ENCODE data around the gene MRPL11. TPM values are rescaled to one million over a fixed set of nuclear protein-coding genes. Genes with fewer than 3 reads are reported as not detected.

MRPL11 gene
- total and polyA plus RNA-seq, 10 of the 15 experiments (the other 5 are each of a cell fraction or from before 2014, with no cell fraction given), result 43.5 to 248 (median 109) TPM

GRCh38 chr11:66459138-66459778, 20.6 kb upstream of the MRPL11 start:
- ATAC-seq (peak; percentile 80), DNase-seq (ENCODE audit: low read depth, low spot score) (peak; percentile 70), FAIRE-seq (no peak)
- Histone ChIP-seq H3K4me3 (no peak overlapping the region; the same call in 1 of the 2 replicates), H2AFZ (ENCODE audit: control insufficient read depth, low read depth, low read length) (no peak overlapping the region), H3K27me3 (replicated peaks in 1 of 2; ENCODE audit: control insufficient read depth in 2 of 2, insufficient read depth in 2 of 2, low read length in 1 of 2) (no peaks in the 10 kb centered on the region), H3K4me1 (ENCODE audit: control insufficient read depth, insufficient read depth, low read length) (peaks cover 15% of the 10 kb centered on the region), H3K9me3 (replicated peaks; ENCODE audit: control insufficient read depth, insufficient read depth, low read length) (no peaks in the 10 kb centered on the region; the same call in 1 of the 3 replicates), H3K27ac (ENCODE audit: control insufficient read depth, insufficient read depth) (peak overlapping the region; percentile 62), H3K9ac (ENCODE audit: control insufficient read depth, insufficient read depth, low read length) (no peak overlapping the region; the same call in 1 of the 2 replicates), H3K79me2 (ENCODE audit: control insufficient read depth, insufficient read depth, low read length) (no peaks in the 10 kb centered on the region), H4K20me1 (ENCODE audit: control insufficient read depth, insufficient read depth) (no peaks in the 10 kb centered on the region), H3K36me3 (ENCODE audit: control insufficient read depth in 2 of 2, insufficient read depth in 2 of 2, low read length in 1 of 2) (no peaks in the 10 kb centered on the region), H3K4me2 (ENCODE audit: control insufficient read depth, insufficient read depth) (peak overlapping the region; percentile 60)
- intact Hi-C loops (cut with micrococcal nuclease; ENCODE audit: unreplicated experiment), result no loop called here
- POLR2A ChIA-PET, result no interaction called here
- RAD21 ChIA-PET (ENCODE audit: unreplicated experiment), result interaction anchor here (0.7 to 1.7 kb wide), 4 partner anchors 18 to 70 kb away, joined by 3 to 4 read pairs (median 3); partner anchors contain the start of genes DPP3 and MRPL11
- SMC1A ChIA-PET (ENCODE audit: uncharacterized antibody, unreplicated experiment), result interaction anchor here (0.7 to 2.0 kb wide), 5 partner anchors 20 to 50 kb away, joined by 3 to 8 read pairs (median 4); partner anchors contain the start of genes MRPL11 and NPAS4
- no TSS peak for BruUV-seq (replicated peaks)
- in situ Hi-C loops (cut with MboI), result no loop called here
- WGBS (ENCODE audit: insufficient coverage, insufficient replicate concordance, low lambda C conversion rate, missing lambda C conversion rate), result 10% methylated on average over 5 of the region's 5 CpGs
- CTCF ChIA-PET, result interaction anchor here (0.6 to 2.7 kb wide), 8 partner anchors 20 to 718 kb away, joined by 3 to 21 read pairs (median 4); partner anchors contain the start of gene MRPL11
- peak; percentile 35 to 52; a peak in 2 of 4 replicates for TF ChIP-seq BHLHE40 (IDR thresholded peaks at IDR 0.05; ENCODE audit: borderline replicate concordance in 1 of 2, low read depth in 2 of 2, low read length in 1 of 2)
- TF ChIP-seq POU2F2 (IDR thresholded peaks at IDR 0.05; ENCODE audit: borderline replicate concordance, low read depth, low read length), result no peak
- no peak for TF ChIP-seq KAT2A (conservative IDR thresholded peaks at IDR 0.05; ENCODE audit: control insufficient read depth, low read depth, low read length)
- TF ChIP-seq, protein P1, sequence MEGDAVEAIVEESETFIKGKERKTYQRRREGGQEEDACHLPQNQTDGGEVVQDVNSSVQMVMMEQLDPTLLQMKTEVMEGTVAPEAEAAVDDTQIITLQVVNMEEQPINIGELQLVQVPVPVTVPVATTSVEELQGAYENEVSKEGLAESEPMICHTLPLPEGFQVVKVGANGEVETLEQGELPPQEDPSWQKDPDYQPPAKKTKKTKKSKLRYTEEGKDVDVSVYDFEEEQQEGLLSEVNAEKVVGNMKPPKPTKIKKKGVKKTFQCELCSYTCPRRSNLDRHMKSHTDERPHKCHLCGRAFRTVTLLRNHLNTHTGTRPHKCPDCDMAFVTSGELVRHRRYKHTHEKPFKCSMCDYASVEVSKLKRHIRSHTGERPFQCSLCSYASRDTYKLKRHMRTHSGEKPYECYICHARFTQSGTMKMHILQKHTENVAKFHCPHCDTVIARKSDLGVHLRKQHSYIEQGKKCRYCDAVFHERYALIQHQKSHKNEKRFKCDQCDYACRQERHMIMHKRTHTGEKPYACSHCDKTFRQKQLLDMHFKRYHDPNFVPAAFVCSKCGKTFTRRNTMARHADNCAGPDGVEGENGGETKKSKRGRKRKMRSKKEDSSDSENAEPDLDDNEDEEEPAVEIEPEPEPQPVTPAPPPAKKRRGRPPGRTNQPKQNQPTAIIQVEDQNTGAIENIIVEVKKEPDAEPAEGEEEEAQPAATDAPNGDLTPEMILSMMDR (IDR thresholded peaks at IDR 0.05 in 2 of 3, conservative IDR thresholded peaks at IDR 0.05 in 1 of 3; ENCODE audit: control insufficient read depth in 2 of 3, extremely low read depth in 1 of 3, insufficient read depth in 1 of 3, low read depth in 3 of 3, low read length in 3 of 3), result no peak
- peak; percentile 74 for TF ChIP-seq RUNX3 (IDR thresholded peaks at IDR 0.05; ENCODE audit: low read length)
- no peak for TF ChIP-seq SMARCA5 (IDR thresholded peaks at IDR 0.05)
- no peak for TF ChIP-seq GABPA (IDR thresholded peaks at IDR 0.05; ENCODE audit: low read depth)
- TF ChIP-seq, protein P2, sequence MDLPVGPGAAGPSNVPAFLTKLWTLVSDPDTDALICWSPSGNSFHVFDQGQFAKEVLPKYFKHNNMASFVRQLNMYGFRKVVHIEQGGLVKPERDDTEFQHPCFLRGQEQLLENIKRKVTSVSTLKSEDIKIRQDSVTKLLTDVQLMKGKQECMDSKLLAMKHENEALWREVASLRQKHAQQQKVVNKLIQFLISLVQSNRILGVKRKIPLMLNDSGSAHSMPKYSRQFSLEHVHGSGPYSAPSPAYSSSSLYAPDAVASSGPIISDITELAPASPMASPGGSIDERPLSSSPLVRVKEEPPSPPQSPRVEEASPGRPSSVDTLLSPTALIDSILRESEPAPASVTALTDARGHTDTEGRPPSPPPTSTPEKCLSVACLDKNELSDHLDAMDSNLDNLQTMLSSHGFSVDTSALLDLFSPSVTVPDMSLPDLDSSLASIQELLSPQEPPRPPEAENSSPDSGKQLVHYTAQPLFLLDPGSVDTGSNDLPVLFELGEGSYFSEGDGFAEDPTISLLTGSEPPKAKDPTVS (IDR thresholded peaks at IDR 0.05; ENCODE audit: low read depth, low read length), result no peak
- no peak for TF ChIP-seq TCF3 (IDR thresholded peaks at IDR 0.05; ENCODE audit: borderline replicate concordance, insufficient read depth, low read depth, low read length)
- 0 out of 2 replicates have a peak, but pooled peaks have one; percentile 8 for TF ChIP-seq CREM (IDR thresholded peaks at IDR 0.05; ENCODE audit: low read depth)
- TF ChIP-seq PAX8 (IDR thresholded peaks at IDR 0.05), result no peak
- TF ChIP-seq ASH2L (IDR thresholded peaks at IDR 0.05; ENCODE audit: borderline replicate concordance, low read depth), result no peak
- TF ChIP-seq CHD2 (IDR thresholded peaks at IDR 0.05; ENCODE audit: borderline replicate concordance, low read depth, low read length), result no peak
- no peak for TF ChIP-seq FOXM1 (IDR thresholded peaks at IDR 0.05; ENCODE audit: low read depth, low read length)
- no peak for TF ChIP-seq EGR1 (IDR thresholded peaks at IDR 0.05; ENCODE audit: borderline replicate concordance in 1 of 2, low read depth in 2 of 2, low read length in 2 of 2)
- TF ChIP-seq MTA2 (IDR thresholded peaks at IDR 0.05; ENCODE audit: low read depth), result peak; percentile 51; the same call in 1 of the 2 replicates
- TF ChIP-seq SREBF1 (IDR thresholded peaks at IDR 0.05; ENCODE audit: low read length), result no peak
- no peak for TF ChIP-seq YY1 (IDR thresholded peaks at IDR 0.05; ENCODE audit: low read depth, low read length)
- TF ChIP-seq ETV6 (conservative IDR thresholded peaks at IDR 0.05 in 1 of 2, IDR thresholded peaks at IDR 0.05 in 1 of 2; ENCODE audit: borderline replicate concordance in 1 of 2, low read depth in 1 of 2), result no peak
- no peak for TF ChIP-seq ATF3 (IDR thresholded peaks at IDR 0.05; ENCODE audit: borderline replicate concordance, extremely low read depth, low read depth, low read length)
- peak; percentile 55 for TF ChIP-seq ATF7 (IDR thresholded peaks at IDR 0.05; ENCODE audit: low read depth)

Measured in GM12878 (cell line).